HG02938 (cell line): Measurements from ENCODE around the gene CX3CL1.

Experiments
- ATAC-seq: cut with Tn5 transposase; IDR thresholded peaks from one replicate; pipeline ENCODE4 v1.9.1; 2021; ENCODE audit warnings: mild to moderate bottlenecking, moderate library complexity; ENCODE audit not compliant: unreplicated experiment

Gene CX3CL1

DNA sequence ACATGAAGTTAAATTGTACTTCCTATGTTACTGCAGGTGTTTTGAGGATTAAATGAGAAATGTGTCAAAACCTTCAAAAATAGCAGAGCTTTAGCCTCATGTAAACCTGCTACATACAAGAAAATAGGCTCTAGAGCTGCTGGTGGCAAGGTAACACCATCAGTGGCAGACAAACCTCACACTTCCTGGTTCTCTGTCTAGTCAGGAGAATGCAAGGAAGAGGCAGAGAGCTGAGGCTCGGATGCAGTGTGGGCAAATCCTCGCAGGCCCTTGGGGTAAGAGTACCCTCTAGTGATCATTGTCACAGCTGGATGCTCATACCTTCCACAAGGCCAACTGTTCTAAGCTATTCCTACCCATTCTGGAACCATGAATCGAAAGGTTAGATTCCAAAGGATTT, 60.7 kb downstream of the CX3CL1 start:
- ATAC-seq, result no peak

DNA sequence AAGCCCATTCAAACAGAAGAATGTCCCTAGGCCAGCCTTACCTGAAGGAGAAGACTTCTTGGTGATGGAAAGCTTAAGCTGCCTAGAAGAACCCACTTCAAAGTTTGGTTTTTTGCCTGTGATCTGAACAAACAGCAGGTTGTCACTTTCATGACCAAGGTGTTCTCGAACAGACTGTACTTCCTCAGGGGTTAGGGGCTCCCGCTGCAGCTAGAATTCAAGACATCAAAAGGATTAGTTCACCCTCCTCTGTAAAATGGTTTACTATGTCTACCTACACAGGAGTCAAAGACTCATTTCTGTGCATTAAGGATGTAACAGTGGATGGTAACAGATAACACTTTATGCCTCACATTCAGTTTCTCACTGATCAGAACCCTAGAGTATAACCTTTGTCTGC, 61.7 kb downstream of the CX3CL1 start:
- ATAC-seq, result no peak
